A673 (cell line): Measurements from ENCODE around the gene WDR37.

Experiments
- CTCF ChIP-seq: fragments of 300-800, 200-600 bp; sonication (generic); conservative IDR thresholded peaks from 2 replicates; pipeline ENCODE4 v1.5.1; 2017; ENCODE audit warnings: low read depth, mild to moderate bottlenecking, antibody characterized with exemption, low read length, moderate library complexity, mixed read lengths
- EZH2 ChIP-seq: fragments of 200-600 bp; sonication (generic); IDR thresholded peaks from 2 replicates; pipeline ENCODE4 v1.6.1; 2017; ENCODE audit warnings: borderline replicate concordance, low read depth, mild to moderate bottlenecking, mixed read lengths, antibody characterized with exemption, low read length; ENCODE audit not compliant: poor library complexity, severe bottlenecking

- TF ChIP-seq CTCF = no peak
- no peak for TF ChIP-seq EZH2
Measured at GRCh38 chr10:1153251-1153763, 97.1 kb downstream of the WDR37 start.
